GM19324 (cell line): ENCODE data around the gene NEGR1.

Experiments
- ATAC-seq: cut with Tn5 transposase; IDR thresholded peaks from one replicate; pipeline ENCODE4 v1.9.1; 2021; ENCODE audit warnings: mild to moderate bottlenecking, moderate library complexity; ENCODE audit not compliant: unreplicated experiment, low FRiP score

Gene NEGR1

GRCh38 chr1:71434240-71434639 is 848.1 kb downstream of the NEGR1 start:
- ATAC-seq = no peak

- no peak for ATAC-seq
Measured at GRCh38 chr1:71428029-71428428, 854.3 kb downstream of the NEGR1 start.

GRCh38 chr1:71427066-71427465 is 855.3 kb downstream of the NEGR1 start:
- ATAC-seq = no peak

DNA sequence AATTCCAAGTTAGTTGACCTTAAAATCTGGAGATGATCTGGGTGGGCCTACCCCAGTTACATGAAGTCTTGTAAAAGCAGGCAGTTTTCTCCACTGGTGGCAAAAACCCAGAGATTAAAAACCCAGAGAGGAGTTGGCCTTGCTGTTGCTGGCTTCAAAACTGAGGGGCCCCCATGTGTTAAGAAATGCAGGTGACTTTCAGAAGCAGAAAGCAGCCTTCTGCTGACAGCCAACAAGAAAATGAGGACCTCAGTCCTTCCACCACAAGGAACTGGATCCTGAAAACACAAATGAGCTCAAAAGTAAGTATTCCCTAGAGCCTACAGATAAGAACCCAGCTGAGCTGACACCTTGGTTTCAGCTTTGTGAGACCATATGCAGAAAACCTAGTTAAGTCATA is 857.8 kb downstream of the NEGR1 start:
- no peak for ATAC-seq

DNA sequence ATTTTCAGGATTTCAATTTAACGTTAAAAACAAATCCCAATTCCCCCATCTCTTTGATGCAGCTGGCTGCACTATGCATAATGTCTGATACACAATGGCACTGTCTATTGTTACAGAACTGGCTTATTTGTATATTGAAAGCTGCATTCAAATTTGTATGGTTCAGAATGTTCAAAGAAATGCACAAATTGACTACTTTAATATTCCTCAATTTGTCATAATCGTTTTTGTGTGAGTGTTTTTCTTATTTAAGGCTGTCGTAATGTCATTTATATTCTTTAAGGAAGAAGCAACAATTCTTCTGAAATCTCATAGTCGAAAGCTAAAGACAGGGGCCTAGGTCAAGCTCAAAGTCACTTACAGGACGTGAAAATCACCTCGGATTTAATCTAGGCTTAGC is 860.1 kb downstream of the NEGR1 start:
- no peak for ATAC-seq

DNA sequence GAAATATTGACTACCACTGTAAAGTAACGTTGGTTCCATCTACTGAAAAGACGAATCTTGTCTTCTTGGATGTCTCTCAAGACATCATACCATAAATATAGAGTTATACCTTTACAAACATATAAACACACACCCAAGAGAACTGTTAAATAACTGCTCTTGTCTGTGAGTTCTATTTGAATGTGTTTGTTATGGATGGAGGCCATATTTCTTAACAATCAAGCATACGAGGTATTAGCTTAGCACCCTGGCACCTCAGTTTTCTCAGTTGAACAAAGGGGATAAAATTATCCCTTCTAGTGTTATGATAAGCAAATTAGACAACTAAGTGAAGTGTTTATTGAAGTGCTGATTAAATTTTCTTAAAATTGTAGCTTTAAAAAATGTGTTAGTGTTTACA is 864.9 kb downstream of the NEGR1 start:
- ATAC-seq = no peak

GRCh38 chr1:71414179-71414578 is 868.2 kb downstream of the NEGR1 start:
- no peak for ATAC-seq

DNA sequence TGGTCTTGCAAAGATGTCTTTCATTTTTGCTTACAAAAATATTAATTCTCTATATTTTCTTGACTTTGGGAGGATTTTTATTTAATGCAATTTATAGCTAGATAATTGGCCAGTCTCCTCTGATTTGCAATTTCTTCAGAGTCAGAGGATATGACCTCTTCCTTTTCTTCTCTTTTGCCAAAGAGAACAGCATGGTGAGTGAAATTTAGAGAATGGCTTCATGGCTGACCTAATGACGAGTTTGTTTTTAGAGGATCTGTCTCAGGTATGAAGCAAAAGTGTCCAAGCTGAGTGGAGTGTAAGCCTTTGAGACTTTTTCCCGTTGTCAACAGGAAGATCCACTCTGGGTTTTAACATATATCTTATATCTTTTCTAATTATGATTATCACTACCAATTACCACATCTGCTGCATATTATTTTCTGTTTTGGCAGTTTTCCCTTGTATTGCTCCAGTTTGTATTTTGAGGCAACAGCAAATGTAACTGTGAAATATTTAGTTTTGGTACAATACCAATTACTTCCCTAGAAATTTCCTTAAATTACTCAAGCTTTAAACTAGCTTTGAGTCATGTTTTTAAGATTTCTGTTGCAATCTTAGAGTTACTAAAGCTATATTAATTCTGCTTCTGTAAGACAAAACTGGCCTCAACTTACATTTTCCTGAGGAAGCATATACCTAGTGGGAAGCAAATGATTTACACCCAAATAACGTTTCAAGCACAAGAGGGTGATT is 868.7 kb downstream of the NEGR1 start:
- no peak for ATAC-seq

- ATAC-seq = no peak
Measured at GRCh38 chr1:71400050-71400449, 882.3 kb downstream of the NEGR1 start.

GRCh38 chr1:71399594-71399993 is 882.7 kb downstream of the NEGR1 start:
- no peak for ATAC-seq

GRCh38 chr1:71393301-71393700 is 889.0 kb downstream of the NEGR1 start:
- no peak for ATAC-seq

- ATAC-seq = no peak
Measured at GRCh38 chr1:71390518-71390917, 891.8 kb downstream of the NEGR1 start.

DNA sequence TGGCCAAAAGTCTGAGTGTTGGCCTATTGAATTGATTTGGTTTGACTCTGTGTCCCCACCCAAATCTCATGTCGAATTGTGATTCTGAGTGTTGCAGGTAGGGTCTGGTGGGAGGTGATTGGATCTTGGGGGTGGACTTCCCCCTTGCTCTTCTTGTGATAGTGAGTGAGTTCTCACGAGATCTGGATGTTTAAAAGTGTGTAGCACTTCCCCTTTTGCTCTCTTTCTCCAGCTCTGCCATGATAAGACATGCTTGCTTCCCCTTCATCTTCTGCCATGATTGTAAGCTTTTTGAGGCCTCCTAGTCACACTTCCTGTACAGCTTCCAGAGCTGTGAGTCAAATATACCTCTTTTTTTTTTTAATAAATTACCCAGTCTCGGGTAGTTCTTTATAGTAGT is 904.5 kb downstream of the NEGR1 start:
- no peak for ATAC-seq

DNA sequence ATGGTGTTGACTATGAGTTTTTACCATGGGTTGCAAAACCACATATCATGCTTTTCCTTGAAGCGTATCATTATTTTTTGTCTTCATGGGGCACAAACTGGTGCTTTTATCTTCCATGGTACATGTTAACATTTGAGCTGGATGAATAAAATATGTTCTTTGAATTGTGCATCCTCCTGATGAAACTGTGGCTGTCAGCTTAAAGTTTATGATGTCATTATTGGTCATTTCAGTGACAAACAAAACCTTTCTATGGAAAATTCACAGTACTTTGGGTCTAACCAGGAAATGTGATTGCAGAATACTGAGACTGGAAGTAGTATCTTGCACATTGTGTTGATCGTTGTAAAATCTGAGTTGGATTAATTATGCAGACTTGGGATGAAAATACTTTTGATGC is 909.8 kb downstream of the NEGR1 start:
- no peak for ATAC-seq

GRCh38 chr1:71371581-71371980 is 910.8 kb downstream of the NEGR1 start:
- no peak for ATAC-seq

GRCh38 chr1:71364236-71364635 is 918.1 kb downstream of the NEGR1 start:
- no peak for ATAC-seq

- no peak for ATAC-seq
Measured at GRCh38 chr1:71362691-71363090, 919.6 kb downstream of the NEGR1 start.

DNA sequence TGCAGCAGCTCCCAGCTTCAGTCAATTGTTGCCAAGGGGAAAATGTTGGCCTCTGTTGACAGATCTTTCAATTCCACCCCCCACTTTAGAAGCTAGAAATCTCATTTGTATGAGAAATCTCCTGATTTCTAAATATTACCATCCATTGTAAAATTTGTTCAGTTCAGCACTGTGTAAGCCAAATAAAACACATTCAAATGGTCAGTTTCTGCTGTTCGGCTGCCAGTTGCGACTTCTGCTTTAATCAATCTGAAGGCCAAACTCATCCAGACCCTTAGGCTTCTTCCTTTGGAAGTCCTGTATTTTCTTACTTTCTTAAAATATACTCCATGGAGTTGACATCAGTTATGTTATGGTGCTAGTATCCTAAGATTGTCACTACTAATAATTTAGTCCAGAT is 920.3 kb downstream of the NEGR1 start:
- no peak for ATAC-seq

- ATAC-seq = no peak
Measured at GRCh38 chr1:71357708-71358107, 924.6 kb downstream of the NEGR1 start.

- no peak for ATAC-seq
Measured at GRCh38 chr1:71351438-71351837, 930.9 kb downstream of the NEGR1 start.

DNA sequence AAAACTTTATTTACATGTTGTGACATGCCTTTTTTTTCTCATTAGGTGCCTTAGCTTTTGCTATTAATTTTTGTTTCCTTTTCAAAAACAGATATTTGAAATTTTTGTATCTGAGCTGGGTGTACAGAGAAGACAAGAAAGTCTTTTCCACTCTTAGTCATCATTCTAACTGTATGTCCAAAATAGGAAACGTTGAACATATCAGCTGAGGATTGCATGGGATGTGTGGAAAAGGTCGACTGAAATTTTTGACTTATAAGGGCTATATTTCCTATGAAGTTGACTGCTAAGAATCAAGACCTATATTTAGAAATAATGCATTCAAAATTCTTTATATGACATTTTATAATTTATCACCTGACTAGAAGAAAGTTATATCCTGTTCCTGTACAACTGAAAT is 931.5 kb downstream of the NEGR1 start:
- ATAC-seq = no peak

DNA sequence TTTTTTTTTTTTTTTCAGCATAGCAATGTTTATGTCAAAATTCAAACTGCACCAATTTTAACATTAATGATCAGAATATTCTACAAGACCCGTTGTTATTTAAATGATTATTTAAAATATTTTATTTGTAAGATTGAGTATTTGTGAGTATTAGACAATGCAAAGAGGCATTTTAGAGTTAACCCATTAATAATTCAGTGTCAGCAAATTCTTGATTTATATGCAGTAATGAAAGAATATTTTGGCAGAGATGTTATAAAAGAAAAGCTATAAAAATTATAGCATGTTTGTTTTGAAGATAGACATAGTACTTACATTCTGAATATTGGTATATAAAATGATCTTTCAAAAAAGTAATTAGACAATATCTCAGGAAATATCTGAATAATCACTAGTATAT is 932.0 kb downstream of the NEGR1 start:
- ATAC-seq = no peak
